IPS-18a (cell line): ENCODE data around the gene VPS33B.

ENCODE experiments used
- H3K27ac ChIP-seq: one replicate; pipeline ENCODE4 v1.5.1; 2013; ENCODE audit warnings: low read length
- H3K27me3 ChIP-seq: one replicate; pipeline ENCODE4 v1.6.1; 2013; ENCODE audit warnings: mild to moderate bottlenecking, low read length; ENCODE audit not compliant: control insufficient read depth, insufficient read depth
- H3K36me3 ChIP-seq: one replicate; pipeline ENCODE4 v1.6.1; 2013; ENCODE audit warnings: low read depth, low read length; ENCODE audit not compliant: control insufficient read depth
- H3K4me1 ChIP-seq: one replicate; pipeline ENCODE4 v1.6.1; 2013; ENCODE audit warnings: low read depth, low read length; ENCODE audit not compliant: control insufficient read depth
- H3K4me3 ChIP-seq: one replicate; pipeline ENCODE4 v1.5.1; 2013; ENCODE audit warnings: low read length
- H3K9ac ChIP-seq: one replicate; pipeline ENCODE4 v1.6.1; 2013; ENCODE audit warnings: mild to moderate bottlenecking, low read length, moderate library complexity
- H3K9me3 ChIP-seq: one replicate; pipeline ENCODE4 v1.6.1; 2013; ENCODE audit warnings: low read depth, low read length; ENCODE audit not compliant: control insufficient read depth

Gene VPS33B

DNA sequence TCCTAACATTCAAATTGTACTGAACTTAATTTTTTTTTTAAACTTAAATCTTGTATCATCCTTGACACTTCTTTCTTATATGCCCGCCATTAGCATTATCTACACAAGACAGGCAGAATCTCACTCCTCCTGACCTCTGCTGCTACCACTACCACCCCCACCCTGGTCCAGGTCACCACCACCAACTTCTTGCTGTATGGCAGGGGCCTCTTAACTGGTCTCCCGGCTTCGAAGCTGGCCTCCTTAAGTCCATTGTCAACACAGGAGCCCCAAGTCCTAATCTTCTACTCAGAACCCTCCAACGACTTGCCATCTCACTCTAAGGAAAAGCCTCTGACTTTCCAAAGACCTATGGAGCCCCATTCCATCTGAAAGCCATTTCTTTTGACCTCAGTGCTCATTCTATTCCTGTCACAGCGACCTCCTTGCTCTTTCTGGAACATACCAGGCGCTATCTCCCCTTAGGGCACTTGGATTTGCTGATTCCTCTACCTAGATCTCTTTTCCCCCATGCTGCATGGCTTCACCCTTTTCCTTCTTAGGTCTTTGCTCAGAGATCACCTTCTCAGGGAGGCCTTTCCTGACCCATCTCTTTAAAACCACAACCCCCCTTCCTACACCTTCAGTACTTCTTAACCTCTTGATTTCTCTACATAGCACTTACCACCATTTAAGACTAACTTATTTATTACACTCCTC, 30.7 kb downstream of the VPS33B start:
- no peak overlapping the region for H3K9ac ChIP-seq
- H3K36me3 ChIP-seq, result no peaks in the 10 kb centered on the region
- H3K9me3 ChIP-seq, result no peaks in the 10 kb centered on the region

DNA sequence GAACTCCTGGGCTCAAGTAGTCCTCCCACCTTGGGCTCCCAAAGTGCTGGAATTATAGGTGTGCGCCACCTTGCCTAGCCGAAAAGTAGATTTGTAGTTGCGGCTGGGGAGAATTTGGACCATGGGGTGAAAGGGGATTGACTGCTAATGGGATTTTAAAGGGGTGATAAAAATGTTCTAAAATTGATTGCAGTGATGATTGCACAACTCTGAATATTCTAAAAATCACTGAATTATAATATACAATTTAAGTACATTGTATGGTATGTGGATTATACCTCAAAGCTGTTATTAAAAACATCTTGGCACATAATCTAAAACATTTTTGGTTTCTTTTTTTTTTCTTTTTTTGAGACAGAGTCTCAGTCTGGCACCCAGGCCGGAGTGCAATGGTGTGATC, 31.9 kb downstream of the VPS33B start:
- no peaks in the 10 kb centered on the region for H3K9me3 ChIP-seq
- no peaks in the 10 kb centered on the region for H3K36me3 ChIP-seq
- no peaks in the 10 kb centered on the region for H3K27me3 ChIP-seq
- peaks cover 6% of the 10 kb centered on the region for H3K4me1 ChIP-seq
- H3K9ac ChIP-seq, result no peak overlapping the region
- H3K4me3 ChIP-seq, result no peak overlapping the region
- H3K27ac ChIP-seq, result no peak overlapping the region

More for the DNA sequence above, 30.7 kb downstream of the VPS33B start:
- H3K27ac ChIP-seq, result no peak overlapping the region
- H3K27me3 ChIP-seq, result no peaks in the 10 kb centered on the region
- H3K4me3 ChIP-seq, result no peak overlapping the region
- H3K4me1 ChIP-seq, result peaks cover 8% of the 10 kb centered on the region

DNA sequence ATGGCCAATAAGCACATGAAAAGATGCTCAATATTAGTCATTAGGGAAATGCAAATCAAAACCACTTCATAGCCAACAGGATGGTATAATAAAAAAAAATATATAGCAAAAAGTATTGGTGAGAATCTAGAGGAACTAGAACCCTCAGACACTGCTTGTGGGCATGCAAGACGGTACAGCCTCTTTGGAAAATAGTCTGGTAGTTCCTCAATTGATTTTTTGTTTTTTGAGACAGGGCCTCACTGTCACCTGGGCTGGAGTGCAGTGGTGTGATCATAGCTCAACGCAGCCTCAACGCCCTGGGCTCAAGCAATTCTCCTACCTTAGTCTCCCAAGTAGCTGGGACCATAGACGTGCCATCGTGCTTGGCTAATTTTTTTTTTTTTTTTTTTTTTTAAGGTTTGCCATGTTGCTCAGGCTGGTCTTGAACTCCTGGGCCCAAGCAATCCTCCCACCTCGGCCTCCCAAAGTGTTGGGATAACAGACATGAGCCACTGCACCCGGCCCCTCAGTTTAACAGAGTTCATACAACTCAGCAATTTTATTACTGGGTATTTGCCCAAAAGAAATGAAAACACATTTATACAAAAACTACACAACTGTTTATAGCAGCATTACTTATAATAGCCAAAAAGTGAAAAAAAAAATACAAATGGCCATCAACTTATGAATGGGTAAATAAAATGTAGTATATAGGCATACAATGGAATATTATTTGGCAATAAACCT, 33.2 kb downstream of the VPS33B start:
- Histone ChIP-seq H3K4me3 (no peak overlapping the region), H3K9me3 (no peaks in the 10 kb centered on the region), H3K27ac (no peak overlapping the region), H3K4me1 (peaks cover 4% of the 10 kb centered on the region), H3K36me3 (peaks cover 4% of the 10 kb centered on the region), H3K27me3 (no peaks in the 10 kb centered on the region), H3K9ac (no peak overlapping the region)

DNA sequence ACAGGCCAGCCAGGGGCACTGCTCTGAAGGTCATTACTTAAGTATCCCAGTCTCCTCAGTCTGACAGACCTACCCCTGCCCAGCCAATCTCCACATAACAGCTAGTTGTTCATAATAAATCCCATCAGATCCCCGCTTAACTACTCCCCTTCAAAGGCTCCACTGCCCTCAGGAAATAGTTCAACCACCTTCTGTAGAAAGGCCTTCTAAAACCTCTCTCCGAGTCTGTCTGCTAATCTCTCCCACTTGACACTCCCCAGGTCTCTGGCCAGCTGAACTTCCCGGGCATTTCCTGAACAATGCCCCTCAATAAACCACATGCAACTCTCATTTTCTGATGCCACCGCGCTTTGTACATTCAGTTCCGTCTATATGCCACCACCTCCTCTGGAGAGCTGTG, 34.1 kb downstream of the VPS33B start:
- H3K4me3 ChIP-seq, result no peak overlapping the region
- H3K9ac ChIP-seq, result no peak overlapping the region
- H3K4me1 ChIP-seq, result peaks cover 4% of the 10 kb centered on the region

DNA sequence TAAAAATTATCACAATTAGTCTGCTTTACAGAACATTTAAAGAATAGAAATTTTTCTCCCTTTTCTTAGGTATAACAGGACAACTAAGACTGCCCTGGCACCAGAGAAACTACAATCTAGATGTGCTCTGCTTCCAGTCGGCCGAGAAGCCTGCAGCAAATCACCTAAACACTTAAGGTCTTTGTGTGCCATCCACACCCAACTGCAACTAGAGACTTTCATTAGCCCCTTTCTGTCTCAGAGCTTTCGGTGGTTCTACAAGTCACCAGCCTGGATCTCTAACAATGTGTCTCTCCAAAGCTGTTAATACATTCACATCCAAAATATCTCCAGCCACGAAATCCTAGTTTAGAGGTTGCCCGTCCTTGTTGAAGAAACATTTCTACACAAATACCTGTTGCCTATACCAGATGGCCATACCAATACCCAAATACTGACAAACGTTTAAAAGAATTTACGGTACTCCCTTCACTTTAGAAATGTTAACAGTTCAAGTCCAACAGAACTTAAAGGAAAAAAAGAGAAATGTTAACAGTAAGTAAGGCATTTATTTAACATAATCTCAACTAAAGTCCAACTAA, 34.7 kb downstream of the VPS33B start:
- Histone ChIP-seq H3K36me3 (peaks cover 19% of the 10 kb centered on the region), H3K27me3 (no peaks in the 10 kb centered on the region), H3K9me3 (no peaks in the 10 kb centered on the region), H3K9ac (no peak overlapping the region), H3K4me1 (peaks cover 3% of the 10 kb centered on the region), H3K27ac (no peak overlapping the region), H3K4me3 (no peak overlapping the region)

More for the DNA sequence above, 34.1 kb downstream of the VPS33B start:
- Histone ChIP-seq H3K36me3 (peaks cover 12% of the 10 kb centered on the region), H3K27me3 (no peaks in the 10 kb centered on the region), H3K27ac (no peak overlapping the region), H3K9me3 (no peaks in the 10 kb centered on the region)

DNA sequence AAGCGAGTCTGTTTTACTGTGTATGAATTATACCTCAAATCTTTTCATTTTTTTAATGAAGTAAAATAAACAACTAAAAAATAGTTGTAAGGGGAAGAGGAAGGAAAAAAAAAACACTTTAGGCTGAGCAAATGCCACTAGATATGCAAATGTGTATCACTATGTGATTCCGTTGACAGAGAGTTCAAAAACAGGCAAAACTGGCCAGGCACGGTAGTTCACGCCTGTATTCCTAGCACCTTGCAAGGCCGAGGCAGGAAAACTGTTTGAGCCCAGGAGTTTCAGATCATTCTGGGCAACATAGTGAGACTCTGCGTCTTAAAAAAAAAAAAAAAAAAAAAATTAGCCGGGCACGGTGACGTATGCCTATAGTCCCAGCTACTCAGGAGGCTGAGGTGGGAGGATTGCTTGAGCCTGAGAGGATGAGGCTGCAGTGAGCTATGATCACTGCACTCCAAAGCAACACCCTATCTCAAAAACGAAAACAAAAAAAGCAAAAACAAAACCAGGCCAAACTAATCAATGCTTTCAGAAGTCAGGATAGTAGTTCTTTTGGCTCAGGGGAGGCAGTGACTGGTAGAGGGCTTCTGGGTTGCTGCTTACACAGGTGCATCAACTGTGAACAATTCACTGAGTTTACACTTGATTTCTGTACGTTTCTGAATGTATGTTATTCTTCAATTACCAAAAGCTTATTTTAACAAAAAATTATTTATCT, 35.4 kb downstream of the VPS33B start:
- H3K36me3 ChIP-seq, result peaks cover 26% of the 10 kb centered on the region

DNA sequence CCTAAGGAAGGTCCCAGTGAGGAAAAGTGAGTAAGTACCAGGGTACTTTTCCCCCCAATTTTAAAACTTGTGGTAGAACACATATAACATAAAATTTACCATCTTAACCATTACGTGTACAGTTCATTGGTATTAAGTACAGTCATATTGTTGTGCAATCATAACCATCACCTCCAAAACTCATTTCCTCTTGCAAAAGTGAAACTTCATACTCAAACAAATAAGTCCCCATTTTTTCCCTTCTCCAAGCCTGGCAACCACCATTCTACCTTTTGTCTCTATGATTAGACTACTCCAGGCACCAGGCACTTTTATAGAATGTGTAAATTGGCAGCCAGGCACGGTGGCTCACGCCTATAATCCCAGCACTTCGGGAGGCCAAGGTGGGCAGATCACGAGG, 40.3 kb downstream of the VPS33B start:
- no peak overlapping the region for H3K4me3 ChIP-seq
- H3K4me1 ChIP-seq, result no peaks in the 10 kb centered on the region
- H3K27ac ChIP-seq, result no peak overlapping the region
- H3K36me3 ChIP-seq, result peaks cover 70% of the 10 kb centered on the region
- H3K27me3 ChIP-seq, result no peaks in the 10 kb centered on the region
- no peak overlapping the region for H3K9ac ChIP-seq
- no peaks in the 10 kb centered on the region for H3K9me3 ChIP-seq

More for the DNA sequence above, 35.4 kb downstream of the VPS33B start:
- Histone ChIP-seq H3K4me1 (no peaks in the 10 kb centered on the region), H3K4me3 (no peak overlapping the region), H3K27me3 (no peaks in the 10 kb centered on the region), H3K27ac (no peak overlapping the region), H3K9me3 (no peaks in the 10 kb centered on the region), H3K9ac (no peak overlapping the region)

DNA sequence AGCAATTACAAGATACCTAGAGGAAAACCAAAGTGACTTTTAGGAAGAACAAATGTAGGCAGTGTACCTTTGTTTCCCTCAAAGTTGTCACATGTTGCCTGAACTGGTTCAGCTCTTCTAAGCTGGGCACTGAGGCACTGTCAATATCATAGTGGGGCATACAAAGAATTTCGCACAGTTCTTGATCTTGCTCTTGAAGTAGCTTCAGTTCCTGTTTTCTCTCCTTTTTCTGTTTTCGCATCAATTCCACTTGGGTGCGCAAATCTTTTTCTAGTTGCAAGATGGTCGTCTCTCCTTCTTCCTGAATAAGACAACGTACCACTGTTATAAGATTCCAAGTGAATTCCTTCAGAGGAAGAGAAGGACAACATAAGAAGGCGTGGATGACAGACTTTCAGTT, 40.7 kb downstream of the VPS33B start:
- Histone ChIP-seq H3K4me1 (no peaks in the 10 kb centered on the region), H3K27ac (no peak overlapping the region), H3K9me3 (no peaks in the 10 kb centered on the region), H3K9ac (no peak overlapping the region), H3K4me3 (no peak overlapping the region), H3K36me3 (peaks cover 74% of the 10 kb centered on the region), H3K27me3 (no peaks in the 10 kb centered on the region)

DNA sequence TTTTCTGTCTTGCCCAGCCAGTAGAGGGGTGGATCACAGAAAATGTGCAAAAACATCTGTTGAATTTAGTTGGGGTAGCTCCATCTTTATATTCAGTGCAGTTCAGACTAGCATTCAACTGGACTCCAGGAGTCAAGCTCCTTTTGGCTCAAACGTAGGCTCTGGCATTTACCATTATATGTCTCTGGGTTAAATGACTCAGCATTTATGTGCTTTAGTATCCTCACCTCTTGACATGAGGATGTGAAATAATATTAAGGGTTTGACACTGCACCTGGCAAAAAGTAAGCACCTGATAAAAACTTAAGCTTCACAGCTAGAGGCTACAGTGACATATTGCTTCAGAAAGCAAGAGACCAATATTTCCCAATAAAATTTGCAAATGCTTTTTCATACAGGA, 42.8 kb downstream of the VPS33B start:
- Histone ChIP-seq H3K27me3 (no peaks in the 10 kb centered on the region), H3K27ac (no peak overlapping the region), H3K36me3 (peaks cover 92% of the 10 kb centered on the region), H3K4me1 (no peaks in the 10 kb centered on the region), H3K9ac (no peak overlapping the region), H3K9me3 (no peaks in the 10 kb centered on the region), H3K4me3 (no peak overlapping the region)

DNA sequence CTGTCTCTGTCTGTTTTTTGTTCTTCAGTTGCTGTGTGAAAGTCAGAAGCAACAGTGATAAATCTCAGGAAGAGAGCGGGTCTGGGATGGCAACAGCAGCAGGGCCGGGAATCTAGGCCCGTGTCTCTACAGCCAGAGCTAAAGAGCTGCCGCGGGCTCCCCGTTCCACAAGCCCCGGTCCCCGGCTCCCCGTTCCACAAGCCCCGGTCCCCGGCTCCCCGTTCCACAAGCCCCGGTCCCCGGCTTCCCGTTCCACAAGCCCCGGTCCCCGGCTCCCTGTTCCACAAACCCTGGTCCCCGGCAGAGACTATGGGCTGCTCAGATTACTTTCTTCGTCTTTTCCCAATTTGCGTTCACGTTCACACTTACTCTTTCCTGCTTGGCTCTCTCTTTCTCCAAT, 48.2 kb downstream of the VPS33B start:
- H3K27ac ChIP-seq, result no peak overlapping the region
- no peak overlapping the region for H3K9ac ChIP-seq
- H3K36me3 ChIP-seq, result peaks cover 81% of the 10 kb centered on the region
- no peaks in the 10 kb centered on the region for H3K4me1 ChIP-seq
- no peaks in the 10 kb centered on the region for H3K27me3 ChIP-seq
- no peaks in the 10 kb centered on the region for H3K9me3 ChIP-seq
- no peak overlapping the region for H3K4me3 ChIP-seq

DNA sequence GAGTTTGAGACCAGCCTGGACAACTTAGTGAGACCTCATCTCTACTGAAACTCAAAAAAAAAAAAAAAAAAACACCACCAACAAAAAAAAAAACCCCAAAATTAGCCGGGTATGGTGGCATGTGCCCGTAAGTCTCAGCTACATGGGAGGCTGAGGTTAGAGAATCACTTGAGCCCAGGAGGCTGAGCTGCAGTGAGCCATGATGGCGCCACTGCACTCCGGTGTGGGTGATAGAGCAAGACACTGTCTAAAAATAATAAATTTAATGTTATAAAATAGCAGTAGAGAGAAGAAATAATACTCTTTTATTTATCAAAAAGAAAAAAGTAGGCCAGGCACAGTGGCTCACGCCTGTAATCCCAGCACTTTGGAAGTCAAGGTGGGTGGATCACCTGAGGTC, 50.3 kb downstream of the VPS33B start:
- Histone ChIP-seq H3K27ac (no peak overlapping the region), H3K9me3 (no peaks in the 10 kb centered on the region), H3K36me3 (peaks cover 85% of the 10 kb centered on the region), H3K27me3 (no peaks in the 10 kb centered on the region), H3K4me3 (no peak overlapping the region), H3K9ac (no peak overlapping the region), H3K4me1 (no peaks in the 10 kb centered on the region)
